Osteoblast (primary cell): ENCODE data around the gene DGKA. TPM values are rescaled to one million over a fixed set of nuclear protein-coding genes. Genes with fewer than 3 reads are reported as not detected.

Experiments used
- DNase-seq: peaks from one replicate; pipeline ENCODE4 v3.0.0; 2011; ENCODE audit warnings: low spot score, mixed read lengths; ENCODE audit not compliant: insufficient read length; ENCODE audit errors: missing footprints
- H2AFZ ChIP-seq: 2 replicates; pipeline ENCODE4 v1.6.0; 2011; ENCODE audit warnings: mild to moderate bottlenecking, low read length
- H3K27ac ChIP-seq: 2 replicates; pipeline ENCODE4 v1.5.1; 2011; ENCODE audit warnings: mild to moderate bottlenecking, low read depth, low read length, moderate library complexity
- H3K27me3 ChIP-seq: 2 replicates; pipeline ENCODE4 v1.6.0; 2012; ENCODE audit warnings: mild to moderate bottlenecking, control low read depth, inconsistent platforms, low read length, moderate library complexity; ENCODE audit not compliant: insufficient read depth
- H3K36me3 ChIP-seq: 2 replicates; pipeline ENCODE4 v1.5.1; 2011; ENCODE audit warnings: mild to moderate bottlenecking, low read length, control low read depth, moderate library complexity; ENCODE audit not compliant: insufficient read depth
- H3K4me1 ChIP-seq: 2 replicates; pipeline ENCODE4 v1.5.1; 2011; ENCODE audit warnings: mild to moderate bottlenecking, low read length, control low read depth, moderate library complexity; ENCODE audit not compliant: insufficient read depth
- H3K4me2 ChIP-seq: 2 replicates; pipeline ENCODE4 v1.6.0; 2011; ENCODE audit warnings: mild to moderate bottlenecking, low read length; ENCODE audit not compliant: insufficient read depth
- H3K4me3 ChIP-seq: fragments of 200-600 bp; sonication (generic); 3 replicates; pipeline ENCODE4 v1.5.1; 2012; ENCODE audit warnings: mild to moderate bottlenecking, low read length, inconsistent platforms; ENCODE audit not compliant: insufficient read depth
- H3K79me2 ChIP-seq: 2 replicates; pipeline ENCODE4 v1.6.0; 2012; ENCODE audit warnings: mild to moderate bottlenecking, low read length, control low read depth, inconsistent platforms; ENCODE audit not compliant: insufficient read depth
- H3K9me3 ChIP-seq: 2 replicates; pipeline ENCODE4 v1.5.1; 2011; ENCODE audit warnings: low read depth, low read length, control low read depth
- H4K20me1 ChIP-seq: 2 replicates; pipeline ENCODE4 v1.6.0; 2012; ENCODE audit warnings: mild to moderate bottlenecking, low read length, control low read depth; ENCODE audit not compliant: insufficient read depth
- CTCF ChIP-seq: IDR thresholded peaks from 2 replicates; pipeline ENCODE4 v1.5.1; 2011; ENCODE audit warnings: mild to moderate bottlenecking, low read depth, low read length, moderate library complexity; ENCODE audit errors: extremely low read depth
- total RNA-seq: library from RNA; depleted of rRNA; stranded (reverse); fragments of >200 nt; gene quantifications from 2 replicates; pipeline ENCODE4 v1.2.3, GENCODE V29; 2012

The DGKA gene
- total RNA-seq, 1 donor = 32.6 TPM

DNA sequence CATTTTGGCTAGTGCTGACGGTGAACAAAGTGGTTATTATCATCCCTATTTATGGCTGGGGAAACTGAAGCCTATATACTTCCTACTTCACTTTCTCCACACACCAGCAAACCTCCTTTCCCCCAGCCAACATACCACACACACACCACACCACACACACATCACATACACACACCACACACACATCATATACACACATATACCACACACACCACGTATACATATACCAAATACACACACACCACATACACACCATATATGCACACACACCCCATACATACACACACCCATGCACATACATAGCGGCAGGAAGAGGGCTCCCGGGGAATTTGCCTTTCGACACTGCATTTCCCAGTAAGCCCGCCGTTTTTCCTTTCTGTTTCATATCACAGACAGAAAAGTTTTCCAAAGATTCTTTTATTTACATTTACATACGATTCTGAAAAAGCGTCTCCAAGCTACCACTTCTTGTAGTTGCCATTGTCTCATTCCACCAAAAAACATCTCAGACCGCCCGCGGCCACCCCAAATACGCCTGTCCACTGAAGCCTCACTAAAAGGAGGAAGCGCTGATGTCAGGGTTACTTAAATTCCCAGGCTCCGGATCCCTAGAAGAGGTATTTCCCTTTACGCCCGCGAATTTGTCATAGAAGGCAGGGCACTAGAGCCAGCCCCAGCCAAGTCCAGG lies 42.1 kb downstream of the DGKA start:
- Histone ChIP-seq H3K4me3 (peak overlapping the region; percentile 84), H3K79me2 (peaks cover 50% of the 10 kb centered on the region), H4K20me1 (peaks cover 11% of the 10 kb centered on the region), H3K27me3 (no peaks in the 10 kb centered on the region), H3K4me2 (peak overlapping the region; percentile 99), H3K9me3 (no peaks in the 10 kb centered on the region), H3K4me1 (peaks cover 27% of the 10 kb centered on the region), H3K36me3 (peaks cover 8% of the 10 kb centered on the region), H2AFZ (peak overlapping the region; percentile 84), H3K27ac (peak overlapping the region; percentile 99)
- TF ChIP-seq CTCF = no peak
- peak; percentile 58 for DNase-seq

GRCh38 chr12:55973599-55974307 lies 42.8 kb downstream of the DGKA start, which contains the start of gene RAB5B:
TSS of gene RAB5B (plus strand) at chr12:55974078. CDS start at chr12:55986961, 12,883 bp downstream.
- DNase-seq = peak; percentile 98
- peak within 1 kb of the TSS; percentile 99 for H3K27ac ChIP-seq
- peaks cover 8% of the 10 kb centered on the region for H3K36me3 ChIP-seq
- peak within 1 kb of the TSS; percentile 89 for H2AFZ ChIP-seq
- no peaks in the 10 kb centered on the region for H3K27me3 ChIP-seq
- TF ChIP-seq CTCF = no peak
- H3K4me1 ChIP-seq = peaks cover 27% of the 10 kb centered on the region
- H3K79me2 ChIP-seq = peaks cover 50% of the 10 kb centered on the region
- H3K4me2 ChIP-seq = peak within 1 kb of the TSS; percentile 99
- H3K9me3 ChIP-seq = no peaks in the 10 kb centered on the region
- peaks cover 11% of the 10 kb centered on the region for H4K20me1 ChIP-seq
- peak within 1 kb of the TSS; percentile 97 for H3K4me3 ChIP-seq

- peak; percentile 83 for DNase-seq
- peak overlapping the region; percentile 89 for H2AFZ ChIP-seq
- H4K20me1 ChIP-seq = peaks cover 15% of the 10 kb centered on the region
- H3K27me3 ChIP-seq = no peaks in the 10 kb centered on the region
- peaks cover 27% of the 10 kb centered on the region for H3K4me1 ChIP-seq
- H3K79me2 ChIP-seq = peaks cover 56% of the 10 kb centered on the region
- peak overlapping the region; percentile 88 for H3K27ac ChIP-seq
- H3K4me3 ChIP-seq = peak overlapping the region; percentile 97
- H3K9me3 ChIP-seq = no peaks in the 10 kb centered on the region
- H3K36me3 ChIP-seq = peaks cover 8% of the 10 kb centered on the region
- peak overlapping the region; percentile 86 for H3K4me2 ChIP-seq
- no peak for TF ChIP-seq CTCF
Measured at GRCh38 chr12:55974308-55974730, 43.4 kb downstream of the DGKA start.

GRCh38 chr12:55978393-55978792 lies 47.4 kb downstream of the DGKA start:
- Histone ChIP-seq H3K4me3 (no peak overlapping the region), H3K27me3 (no peaks in the 10 kb centered on the region), H2AFZ (no peak overlapping the region), H3K27ac (no peak overlapping the region), H3K79me2 (peaks cover 80% of the 10 kb centered on the region), H3K36me3 (peaks cover 31% of the 10 kb centered on the region), H4K20me1 (peaks cover 35% of the 10 kb centered on the region), H3K4me1 (peaks cover 16% of the 10 kb centered on the region), H3K9me3 (no peaks in the 10 kb centered on the region), H3K4me2 (no peak overlapping the region)
- no peak for DNase-seq
- no peak for TF ChIP-seq CTCF
